Caki2 (cell line): ENCODE results near the gene DYNLRB2. TPM values are rescaled to one million over a fixed set of nuclear protein-coding genes. Genes with fewer than 3 reads are reported as not detected.

ENCODE experiments used
- DNase-seq: peaks from one replicate; pipeline ENCODE4 v3.0.0-alpha.2; 2015; ENCODE audit warnings: low read depth
- in situ Hi-C: cut with HindIII; loops from 2 replicates; pipeline ENCODE4 v1.10.0; 2016; ENCODE audit warnings: low sequenced_read_pairs, low pct_unique_long_range_greater_than_20kb, mixed read lengths
- total RNA-seq: library from RNA; depleted of rRNA; stranded (reverse); fragments of >200 nt; shearing (Covaris generic); gene quantifications from 2 replicates; pipeline ENCODE4 v1.2.3, GENCODE V29; 2014; ENCODE audit warnings: low replicate concordance

Gene DYNLRB2
- total RNA-seq, 1 experiment from 2014 or later, result not detected

GRCh38 chr16:80586476-80586875, 45.7 kb downstream of the DYNLRB2 start:
- in situ Hi-C loops, result no loop called here
- DNase-seq, result no peak

- in situ Hi-C loops, result no loop called here
These were observed 46.3 kb downstream of the DYNLRB2 start for GRCh38 chr16:80587071-80587470.

GRCh38 chr16:80591071-80591915, 50.5 kb downstream of the DYNLRB2 start:
- DNase-seq, result no peak

More at GRCh38 chr16:80587071-80587470, 46.3 kb downstream of the DYNLRB2 start:
- DNase-seq, result no peak

GRCh38 chr16:80592273-80592672, 51.5 kb downstream of the DYNLRB2 start:
- DNase-seq, result no peak
- in situ Hi-C loops, result no loop called here

More at GRCh38 chr16:80591071-80591915, 50.5 kb downstream of the DYNLRB2 start:
- in situ Hi-C loops, result no loop called here

GRCh38 chr16:80594756-80595155, 54.0 kb downstream of the DYNLRB2 start:
- in situ Hi-C loops, result no loop called here
- no peak for DNase-seq

GRCh38 chr16:80596507-80597207, 55.9 kb downstream of the DYNLRB2 start:
- in situ Hi-C loops, result no loop called here
- no peak for DNase-seq

GRCh38 chr16:80599466-80599865, 58.7 kb downstream of the DYNLRB2 start:
- in situ Hi-C loops, result no loop called here

More at GRCh38 chr16:80599466-80599865, 58.7 kb downstream of the DYNLRB2 start:
- no peak for DNase-seq
